Neural cell (in vitro differentiated cells): ENCODE measurements around the gene SNRPA. TPM values are rescaled to one million over a fixed set of nuclear protein-coding genes. Genes with fewer than 3 reads are reported as not detected.

ENCODE experiments used
- H2AFZ ChIP-seq: fragments of 200-600, 300-800 bp; sonication (generic), shearing (Covaris generic); 2 replicates; pipeline ENCODE4 v1.6.0; 2014; ENCODE audit warnings: low read depth, mild to moderate bottlenecking, antibody characterized with exemption, low read length, moderate library complexity
- H3F3A ChIP-seq: fragments of 200-600 bp; shearing (Covaris generic); 2 replicates; pipeline ENCODE4 v1.6.1; 2016; ENCODE audit warnings: mild to moderate bottlenecking, moderate library complexity, mixed read lengths, antibody characterized with exemption, low read length; ENCODE audit not compliant: insufficient read depth, poor library complexity, severe bottlenecking
- H3K27ac ChIP-seq: fragments of 200-600, 300-800 bp; sonication (generic), shearing (Covaris generic); 2 replicates; pipeline ENCODE4 v1.5.1; 2014; ENCODE audit warnings: mild to moderate bottlenecking, low read length, moderate library complexity
- H3K27me3 ChIP-seq: fragments of 300-800, 200-600 bp; sonication (generic), shearing (Covaris generic); 2 replicates; pipeline ENCODE4 v1.6.0; 2014; ENCODE audit warnings: mild to moderate bottlenecking, low read depth, low read length, moderate library complexity; ENCODE audit not compliant: insufficient read depth
- H3K36me3 ChIP-seq: fragments of 300-800, 200-600 bp; sonication (generic), shearing (Covaris generic); 2 replicates; pipeline ENCODE4 v1.5.1; 2014; ENCODE audit warnings: mild to moderate bottlenecking, antibody characterized with exemption, low read length, moderate library complexity; ENCODE audit not compliant: insufficient read depth
- H3K4me2 ChIP-seq: fragments of 300-800, 200-600 bp; sonication (generic), shearing (Covaris generic); 2 replicates; pipeline ENCODE4 v1.6.0; 2014; ENCODE audit warnings: mild to moderate bottlenecking, low read length
- H3K4me3 ChIP-seq: fragments of 300-800, 200-600 bp; sonication (generic), shearing (Covaris generic); 2 replicates; pipeline ENCODE4 v1.5.1; 2014; ENCODE audit warnings: mild to moderate bottlenecking, low read length, moderate library complexity
- H3K79me2 ChIP-seq: fragments of 200-600 bp; shearing (Covaris generic); replicated peaks from 2 replicates; pipeline ENCODE4 v1.6.0; 2014; ENCODE audit warnings: mild to moderate bottlenecking, low read length, moderate library complexity; ENCODE audit not compliant: insufficient read depth
- H3K9ac ChIP-seq: fragments of 300-800, 200-600 bp; sonication (generic), shearing (Covaris generic); 2 replicates; pipeline ENCODE4 v1.6.1; 2016; ENCODE audit warnings: mild to moderate bottlenecking, low read length, mixed read lengths
- H3K9me2 ChIP-seq: fragments of 200-600 bp; shearing (Covaris generic); 2 replicates; pipeline ENCODE4 v1.6.1; 2016; ENCODE audit warnings: mild to moderate bottlenecking, low read length, mixed read lengths; ENCODE audit not compliant: insufficient read depth
- H3K9me3 ChIP-seq: fragments of 200-600, 300-800 bp; sonication (generic), shearing (Covaris generic); 2 replicates; pipeline ENCODE4 v1.6.1; 2016; ENCODE audit warnings: mild to moderate bottlenecking, mixed run types, low read length, moderate library complexity, mixed read lengths
- H4K20me1 ChIP-seq: fragments of 200-600 bp; shearing (Covaris generic); 2 replicates; pipeline ENCODE4 v1.6.1; 2016; ENCODE audit warnings: mild to moderate bottlenecking, mixed run types; ENCODE audit not compliant: insufficient read depth
- EP300 ChIP-seq: fragments of 450-650 bp; conservative IDR thresholded peaks from 2 replicates; pipeline ENCODE4 v1.6.1; 2014; ENCODE audit warnings: antibody characterized with exemption, mild to moderate bottlenecking, moderate library complexity; ENCODE audit not compliant: poor library complexity, severe bottlenecking
- EZH2 ChIP-seq: fragments of 200-600, 300-800 bp; shearing (Covaris generic), sonication (generic); IDR thresholded peaks from 2 replicates; pipeline ENCODE4 v1.6.1; 2014; ENCODE audit warnings: antibody characterized with exemption, low read length, borderline replicate concordance, mild to moderate bottlenecking; ENCODE audit not compliant: insufficient read depth, poor library complexity, severe bottlenecking
- MXI1 ChIP-seq: fragments of 450-650 bp; conservative IDR thresholded peaks from 2 replicates; pipeline ENCODE4 v1.6.1; 2014; ENCODE audit warnings: antibody characterized with exemption, mild to moderate bottlenecking; ENCODE audit not compliant: poor library complexity, severe bottlenecking
- POLR2AphosphoS5 ChIP-seq: IDR thresholded peaks from 2 replicates; pipeline ENCODE4 v1.6.1; 2012
- RAD21 ChIP-seq: fragments of 450-650 bp; conservative IDR thresholded peaks from 2 replicates; pipeline ENCODE4 v1.6.1; 2014; ENCODE audit warnings: antibody characterized with exemption, mild to moderate bottlenecking, moderate library complexity
- SMC3 ChIP-seq: fragments of 450-650 bp; conservative IDR thresholded peaks from 2 replicates; pipeline ENCODE4 v1.6.1; 2014; ENCODE audit warnings: antibody characterized with exemption, mild to moderate bottlenecking, moderate library complexity; ENCODE audit not compliant: poor library complexity
- TAF1 ChIP-seq: IDR thresholded peaks from 2 replicates; pipeline ENCODE4 v1.6.1; 2012; ENCODE audit warnings: low read depth
- polyA plus RNA-seq: library from polyadenylated mRNA; depleted of rRNA; stranded (reverse); fragments of >200 nt; gene quantifications from 2 replicates; pipeline ENCODE4 v1.2.3, GENCODE V29; 2014
- TF ChIP-seq, protein P1 (sequence below): IDR thresholded peaks from 2 replicates; pipeline ENCODE4 v1.6.1; 2012; ENCODE audit warnings: borderline replicate concordance
- TF ChIP-seq, protein P2 (sequence below): fragments of 450-650 bp; IDR thresholded peaks from 2 replicates; pipeline ENCODE4 v1.5.1; 2014; ENCODE audit warnings: antibody characterized with exemption, mild to moderate bottlenecking, moderate library complexity; ENCODE audit not compliant: poor library complexity, severe bottlenecking

SNRPA gene
- polyA plus RNA-seq, 1 donor from 2014 or later, result 29.9 TPM

DNA sequence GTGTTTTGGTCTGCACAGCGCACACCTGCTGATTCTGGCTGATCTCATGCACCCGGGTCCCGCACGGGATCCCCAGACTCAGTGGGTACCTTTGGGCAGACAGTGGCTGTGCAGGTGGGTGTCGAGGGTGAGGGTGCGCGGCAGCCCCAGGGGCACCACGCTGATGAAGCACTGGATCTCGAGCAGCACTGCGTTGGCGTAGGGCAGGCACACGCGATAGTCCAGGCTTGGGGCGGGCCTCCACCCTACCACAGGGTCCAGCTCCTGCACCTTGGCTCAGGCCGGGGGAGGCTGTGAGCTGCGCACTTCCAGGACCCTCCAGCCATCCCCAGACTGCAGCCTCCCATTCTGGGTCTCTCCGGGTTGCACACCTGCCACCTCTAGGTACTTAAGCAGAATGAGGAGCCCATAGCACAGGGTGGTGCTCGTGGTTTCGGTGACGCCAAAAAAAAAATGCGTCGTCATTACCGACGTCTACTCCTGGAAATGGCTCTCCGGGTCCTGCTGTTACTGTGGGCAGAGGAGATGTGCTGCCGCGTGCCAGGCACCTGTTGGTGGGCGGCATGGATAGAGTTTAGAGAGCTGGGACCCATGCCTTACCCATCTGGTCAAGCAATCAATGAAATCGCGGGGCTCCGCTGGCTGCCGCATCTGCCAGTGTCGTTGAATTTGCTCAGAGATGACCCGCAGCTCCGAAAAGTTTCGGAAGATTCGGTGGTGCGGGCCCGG, 58.5 kb downstream of the SNRPA start:
- Histone ChIP-seq H3K4me2 (no peak overlapping the region), H3K79me2 (peaks cover 21% of the 10 kb centered on the region), H3K9me2 (no peaks in the 10 kb centered on the region), H2AFZ (no peak overlapping the region), H3K27ac (no peak overlapping the region), H3K27me3 (no peaks in the 10 kb centered on the region), H3K9me3 (no peaks in the 10 kb centered on the region), H3K36me3 (peaks cover 3% of the 10 kb centered on the region), H3K9ac (no peak overlapping the region), H4K20me1 (no peaks in the 10 kb centered on the region), H3F3A (no peaks in the 10 kb centered on the region), H3K4me3 (no peak overlapping the region)
- TF ChIP-seq SMC3, result no peak
- no peak for TF ChIP-seq TAF1
- TF ChIP-seq, protein P1, sequence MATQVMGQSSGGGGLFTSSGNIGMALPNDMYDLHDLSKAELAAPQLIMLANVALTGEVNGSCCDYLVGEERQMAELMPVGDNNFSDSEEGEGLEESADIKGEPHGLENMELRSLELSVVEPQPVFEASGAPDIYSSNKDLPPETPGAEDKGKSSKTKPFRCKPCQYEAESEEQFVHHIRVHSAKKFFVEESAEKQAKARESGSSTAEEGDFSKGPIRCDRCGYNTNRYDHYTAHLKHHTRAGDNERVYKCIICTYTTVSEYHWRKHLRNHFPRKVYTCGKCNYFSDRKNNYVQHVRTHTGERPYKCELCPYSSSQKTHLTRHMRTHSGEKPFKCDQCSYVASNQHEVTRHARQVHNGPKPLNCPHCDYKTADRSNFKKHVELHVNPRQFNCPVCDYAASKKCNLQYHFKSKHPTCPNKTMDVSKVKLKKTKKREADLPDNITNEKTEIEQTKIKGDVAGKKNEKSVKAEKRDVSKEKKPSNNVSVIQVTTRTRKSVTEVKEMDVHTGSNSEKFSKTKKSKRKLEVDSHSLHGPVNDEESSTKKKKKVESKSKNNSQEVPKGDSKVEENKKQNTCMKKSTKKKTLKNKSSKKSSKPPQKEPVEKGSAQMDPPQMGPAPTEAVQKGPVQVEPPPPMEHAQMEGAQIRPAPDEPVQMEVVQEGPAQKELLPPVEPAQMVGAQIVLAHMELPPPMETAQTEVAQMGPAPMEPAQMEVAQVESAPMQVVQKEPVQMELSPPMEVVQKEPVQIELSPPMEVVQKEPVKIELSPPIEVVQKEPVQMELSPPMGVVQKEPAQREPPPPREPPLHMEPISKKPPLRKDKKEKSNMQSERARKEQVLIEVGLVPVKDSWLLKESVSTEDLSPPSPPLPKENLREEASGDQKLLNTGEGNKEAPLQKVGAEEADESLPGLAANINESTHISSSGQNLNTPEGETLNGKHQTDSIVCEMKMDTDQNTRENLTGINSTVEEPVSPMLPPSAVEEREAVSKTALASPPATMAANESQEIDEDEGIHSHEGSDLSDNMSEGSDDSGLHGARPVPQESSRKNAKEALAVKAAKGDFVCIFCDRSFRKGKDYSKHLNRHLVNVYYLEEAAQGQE, result no peak
- no peak for TF ChIP-seq POLR2AphosphoS5
- no peak for TF ChIP-seq EP300
- TF ChIP-seq EZH2, result no peak
- TF ChIP-seq RAD21, result no peak
- TF ChIP-seq, protein P2, sequence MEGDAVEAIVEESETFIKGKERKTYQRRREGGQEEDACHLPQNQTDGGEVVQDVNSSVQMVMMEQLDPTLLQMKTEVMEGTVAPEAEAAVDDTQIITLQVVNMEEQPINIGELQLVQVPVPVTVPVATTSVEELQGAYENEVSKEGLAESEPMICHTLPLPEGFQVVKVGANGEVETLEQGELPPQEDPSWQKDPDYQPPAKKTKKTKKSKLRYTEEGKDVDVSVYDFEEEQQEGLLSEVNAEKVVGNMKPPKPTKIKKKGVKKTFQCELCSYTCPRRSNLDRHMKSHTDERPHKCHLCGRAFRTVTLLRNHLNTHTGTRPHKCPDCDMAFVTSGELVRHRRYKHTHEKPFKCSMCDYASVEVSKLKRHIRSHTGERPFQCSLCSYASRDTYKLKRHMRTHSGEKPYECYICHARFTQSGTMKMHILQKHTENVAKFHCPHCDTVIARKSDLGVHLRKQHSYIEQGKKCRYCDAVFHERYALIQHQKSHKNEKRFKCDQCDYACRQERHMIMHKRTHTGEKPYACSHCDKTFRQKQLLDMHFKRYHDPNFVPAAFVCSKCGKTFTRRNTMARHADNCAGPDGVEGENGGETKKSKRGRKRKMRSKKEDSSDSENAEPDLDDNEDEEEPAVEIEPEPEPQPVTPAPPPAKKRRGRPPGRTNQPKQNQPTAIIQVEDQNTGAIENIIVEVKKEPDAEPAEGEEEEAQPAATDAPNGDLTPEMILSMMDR, result no peak
- TF ChIP-seq MXI1, result no peak

DNA sequence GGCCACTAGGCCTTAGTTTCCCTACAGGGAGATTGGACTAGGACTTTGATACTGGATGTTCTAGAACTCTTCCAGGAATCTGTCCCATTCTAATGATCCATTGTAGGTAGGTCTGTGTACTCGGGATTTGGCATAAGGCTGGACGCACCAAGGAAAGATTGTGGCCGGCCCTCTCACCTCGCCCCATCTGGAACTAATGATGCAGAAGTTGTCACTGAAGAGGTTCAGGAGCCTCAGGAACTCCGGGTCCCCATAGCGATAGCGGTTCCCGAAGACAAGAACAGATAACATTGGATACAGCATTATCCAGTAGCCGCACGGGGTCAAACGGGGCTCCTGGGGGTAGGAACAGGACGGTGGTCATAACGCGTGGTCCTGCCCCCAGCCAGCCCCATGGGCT, 59.2 kb downstream of the SNRPA start:
- peaks cover 3% of the 10 kb centered on the region for H3K36me3 ChIP-seq
- H3F3A ChIP-seq, result no peaks in the 10 kb centered on the region
- H3K27ac ChIP-seq, result no peak overlapping the region
- H4K20me1 ChIP-seq, result no peaks in the 10 kb centered on the region
- TF ChIP-seq, protein P2, result no peak
- TF ChIP-seq MXI1 (no peak), EP300 (no peak), RAD21 (no peak), SMC3 (no peak), EZH2 (no peak), TAF1 (no peak), POLR2AphosphoS5 (no peak)
- TF ChIP-seq, protein P1, result no peak
- no peak overlapping the region for H3K4me2 ChIP-seq
- peak overlapping the region; percentile 60 for H3K4me3 ChIP-seq
- no peaks in the 10 kb centered on the region for H3K27me3 ChIP-seq
- no peaks in the 10 kb centered on the region for H3K9me3 ChIP-seq
- no peaks in the 10 kb centered on the region for H3K9me2 ChIP-seq
- H3K9ac ChIP-seq, result no peak overlapping the region
- H2AFZ ChIP-seq, result no peak overlapping the region
- peaks cover 17% of the 10 kb centered on the region for H3K79me2 ChIP-seq
